ENCODE results near the gene CUTA.

The CUTA gene

GRCh38 chr6:33439956-33440648 lies 22.2 kb upstream of the CUTA start:
- DNase-seq (ENCODE audit: low read depth, low spot score): no peak

DNA sequence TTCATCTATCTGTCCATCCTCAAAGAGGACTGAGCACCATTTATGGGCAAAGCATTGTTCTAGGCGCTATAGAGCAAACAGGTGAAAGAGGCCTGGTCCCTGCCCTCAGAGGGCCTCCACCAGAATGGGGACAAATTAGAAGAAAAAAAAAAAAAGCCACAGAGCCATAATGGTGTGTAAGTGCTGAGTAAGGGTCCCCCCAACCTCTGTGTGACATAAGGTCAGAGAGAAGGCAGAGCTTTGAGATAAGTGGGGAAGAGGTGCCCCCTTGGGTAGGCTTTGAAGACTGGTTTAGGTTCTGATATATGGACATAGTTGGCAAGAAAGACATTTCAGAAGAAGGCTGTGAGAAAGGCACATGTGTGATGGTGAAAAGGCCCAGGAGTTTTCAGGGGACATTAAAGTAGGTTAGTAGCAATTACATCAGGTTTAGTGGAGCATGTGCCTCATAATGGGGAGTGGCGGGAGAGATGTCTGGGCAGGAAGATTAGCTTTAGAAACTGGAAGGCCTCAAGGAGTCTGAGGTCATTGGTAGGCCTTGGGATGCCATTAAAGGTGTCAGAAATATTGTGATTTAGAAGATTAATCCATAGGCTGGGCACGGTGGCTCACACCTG lies 21.2 kb upstream of the CUTA start:
- no peak for DNase-seq (ENCODE audit: low read depth, low spot score)

DNA sequence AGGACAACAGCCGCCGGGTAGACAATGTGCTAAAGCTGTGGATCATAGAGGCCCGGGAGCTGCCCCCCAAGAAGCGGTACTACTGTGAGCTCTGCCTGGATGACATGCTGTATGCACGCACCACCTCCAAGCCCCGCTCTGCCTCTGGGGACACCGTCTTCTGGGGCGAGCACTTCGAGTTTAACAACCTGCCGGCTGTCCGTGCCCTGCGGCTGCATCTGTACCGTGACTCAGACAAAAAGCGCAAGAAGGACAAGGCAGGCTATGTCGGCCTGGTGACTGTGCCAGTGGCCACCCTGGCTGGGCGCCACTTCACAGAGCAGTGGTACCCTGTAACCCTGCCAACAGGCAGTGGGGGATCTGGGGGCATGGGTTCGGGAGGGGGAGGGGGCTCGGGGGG lies 19.8 kb upstream of the CUTA start:
- DNase-seq (ENCODE audit: low read depth, low spot score): no peak

DNA sequence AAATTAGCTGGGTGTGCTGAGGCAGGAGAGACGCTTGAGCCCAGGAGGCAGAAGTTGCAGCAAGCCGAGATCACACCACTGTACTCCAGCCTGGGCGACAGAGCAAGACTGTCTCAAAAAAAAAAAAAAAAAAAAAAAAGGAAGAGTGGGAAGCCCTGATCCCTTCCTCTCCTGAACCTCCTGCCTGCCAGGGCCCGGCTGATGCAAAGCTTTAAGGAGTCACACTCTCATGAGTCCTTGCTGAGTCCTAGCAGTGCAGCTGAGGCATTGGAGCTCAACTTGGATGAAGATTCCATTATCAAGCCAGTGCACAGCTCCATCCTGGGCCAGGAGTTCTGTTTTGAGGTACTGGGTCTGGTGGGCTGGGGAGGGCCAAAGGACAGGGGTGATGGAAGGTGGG lies 17.1 kb upstream of the CUTA start:
- DNase-seq (ENCODE audit: low read depth, low spot score): no peak

DNA sequence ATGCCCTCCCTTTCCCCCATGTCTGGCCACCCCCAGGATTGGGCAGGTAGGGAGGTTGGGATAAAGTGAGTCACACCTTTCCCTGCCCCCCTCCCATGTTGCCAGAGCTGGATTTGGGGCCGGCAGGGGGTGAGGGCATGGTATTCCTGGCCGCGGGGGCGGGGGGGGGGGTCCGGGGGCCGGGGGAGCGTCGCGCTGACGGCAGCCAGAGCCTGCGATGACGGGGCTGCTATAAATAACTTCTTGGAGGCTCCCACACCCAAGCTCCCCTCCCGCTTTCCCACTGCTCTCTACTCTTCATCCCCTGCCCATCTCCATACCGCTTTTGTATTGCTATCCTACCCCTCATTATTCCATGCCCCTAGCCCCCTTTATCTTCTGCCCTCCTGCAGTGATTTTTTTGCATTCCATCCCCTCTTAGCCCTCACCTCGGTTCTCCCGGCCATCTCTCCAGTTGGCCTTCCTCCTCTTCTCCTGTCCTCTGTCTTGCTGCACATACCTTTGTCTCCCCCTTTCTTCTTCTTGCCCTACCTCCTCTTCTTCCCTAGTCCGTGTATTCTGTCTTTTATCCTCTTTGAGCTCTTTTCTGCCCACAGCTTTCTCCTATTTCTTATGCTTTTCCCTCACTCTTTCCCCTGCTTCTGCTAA lies 15.8 kb upstream of the CUTA start:
- no peak for DNase-seq (ENCODE audit: low read depth, low spot score)

DNA sequence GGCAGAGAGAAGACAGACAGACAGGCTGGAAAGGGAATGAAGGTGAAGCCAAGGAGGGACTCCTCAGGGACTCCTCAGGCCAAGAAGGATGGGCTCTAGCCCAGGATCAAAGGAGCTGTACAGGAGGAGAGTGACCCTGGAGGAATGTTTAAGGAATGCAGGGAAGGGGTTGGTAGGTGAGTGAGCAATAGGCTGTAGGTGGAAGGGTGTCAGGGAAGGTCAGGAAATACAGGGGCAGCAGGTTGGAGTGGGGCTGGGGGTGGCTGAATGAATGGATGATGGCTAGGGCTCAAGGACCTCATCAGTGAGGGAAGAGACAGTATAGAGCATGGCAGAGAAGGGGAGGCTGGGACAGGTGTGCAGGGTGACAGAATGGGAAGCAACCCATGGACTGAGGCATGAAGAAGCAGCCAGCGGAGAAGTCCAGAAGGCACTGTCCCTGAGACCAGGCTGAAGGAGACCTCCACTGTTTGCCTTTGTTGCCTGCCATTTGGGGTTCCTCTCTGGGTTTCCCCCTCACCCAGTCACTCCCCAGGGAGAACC lies 15.2 kb upstream of the CUTA start:
- DNase-seq (ENCODE audit: low read depth, low spot score): no peak

- no peak for DNase-seq (ENCODE audit: low read depth, low spot score)
These were observed 14.6 kb upstream of the CUTA start for GRCh38 chr6:33432546-33432945.

DNA sequence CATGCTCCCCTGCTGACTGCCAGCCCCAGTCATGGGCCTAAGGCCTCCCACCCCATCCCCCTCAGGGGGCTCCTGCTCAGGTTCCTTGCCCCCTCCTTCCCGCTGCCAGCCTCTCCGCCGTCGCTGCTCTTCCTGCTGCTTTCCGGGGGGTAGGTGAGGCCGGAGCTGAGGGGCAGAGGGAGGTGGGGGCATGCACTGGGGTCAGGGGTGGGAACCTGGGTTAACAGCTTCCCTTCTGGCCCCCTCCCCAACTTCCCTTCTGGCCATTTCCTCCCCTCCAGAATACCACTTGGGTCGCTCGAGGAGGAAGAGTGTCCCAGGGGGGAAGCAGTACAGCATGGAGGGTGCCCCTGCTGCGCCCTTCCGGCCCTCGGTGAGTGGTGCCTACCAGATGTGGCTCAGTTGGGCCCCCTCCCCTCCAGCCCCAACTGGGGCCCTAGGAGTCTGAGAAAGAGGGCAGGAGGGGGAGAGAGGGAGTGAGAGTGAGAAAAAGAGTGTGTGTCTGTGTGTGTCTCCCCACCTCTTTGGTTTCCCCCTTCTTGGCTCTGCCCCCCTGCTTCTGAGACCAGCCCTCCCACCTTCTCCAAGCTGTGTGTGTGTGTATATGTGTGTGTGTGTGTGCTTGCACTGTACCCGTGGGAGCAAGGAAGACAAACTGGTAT lies 14.1 kb upstream of the CUTA start:
- DNase-seq (ENCODE audit: low read depth, low spot score): no peak

DNA sequence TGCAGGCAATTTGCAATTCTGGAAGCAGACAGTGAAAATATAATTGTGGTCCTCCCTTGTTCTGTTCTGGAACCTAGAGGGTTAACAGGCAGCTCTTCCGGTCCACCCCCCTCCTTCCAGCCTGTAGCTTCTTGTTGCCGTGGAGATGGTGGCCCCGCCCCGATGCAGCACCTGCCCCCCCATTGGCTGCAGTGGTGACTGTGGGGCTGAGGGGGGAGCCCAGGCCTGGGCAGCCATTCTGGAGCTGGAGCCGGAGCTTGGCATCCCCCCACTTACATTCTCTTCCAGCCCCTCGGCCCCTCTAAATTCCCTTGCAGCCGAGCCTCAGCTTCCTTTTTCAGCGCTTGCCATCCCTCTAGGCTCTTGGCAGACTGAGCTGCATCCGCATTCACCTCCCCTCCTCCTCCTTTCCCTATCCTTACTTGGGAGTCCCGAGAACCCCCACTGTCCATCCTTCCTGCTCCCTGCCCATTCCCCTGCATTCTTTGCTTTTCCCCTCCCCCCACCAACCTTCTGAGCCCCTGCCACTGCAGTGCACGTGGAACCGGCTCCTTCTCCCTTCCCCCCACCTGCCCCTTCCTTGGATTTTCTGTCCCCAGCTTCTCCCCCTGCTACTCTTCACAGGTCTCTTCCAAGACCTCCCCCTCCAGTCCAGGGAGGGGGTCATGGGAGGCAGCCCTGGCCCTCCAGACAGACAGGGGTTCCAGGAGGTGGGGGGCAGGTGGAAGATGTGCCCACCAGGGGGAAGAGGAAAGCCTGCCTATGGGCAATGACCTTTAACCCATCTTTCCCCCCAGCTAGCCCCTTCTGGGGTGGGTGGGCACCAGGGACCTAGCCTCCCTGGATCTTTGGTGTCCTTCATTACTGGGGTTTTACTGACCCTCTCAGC lies 13.3 kb upstream of the CUTA start:
- DNase-seq (ENCODE audit: low read depth, low spot score): no peak

DNA sequence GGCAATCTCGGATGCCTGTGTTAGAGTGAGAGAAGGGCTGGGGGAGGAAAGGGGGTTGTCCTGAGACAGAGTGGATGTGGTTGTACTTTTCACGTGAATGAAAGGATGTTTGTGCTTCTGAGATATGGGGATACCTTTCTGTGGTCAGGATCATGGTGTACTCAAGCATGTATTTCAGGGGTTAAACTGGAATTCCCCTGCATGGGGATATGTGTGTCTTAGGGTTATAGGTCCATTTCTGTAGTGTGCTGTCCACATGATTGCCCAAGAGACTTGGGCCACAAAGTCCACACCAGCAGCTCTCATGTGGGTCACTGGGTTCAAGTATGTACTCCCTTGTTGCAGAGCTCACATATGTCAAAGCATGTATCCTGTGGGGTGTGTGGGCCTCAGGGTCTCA lies 12.4 kb upstream of the CUTA start:
- DNase-seq (ENCODE audit: low read depth, low spot score): no peak

DNA sequence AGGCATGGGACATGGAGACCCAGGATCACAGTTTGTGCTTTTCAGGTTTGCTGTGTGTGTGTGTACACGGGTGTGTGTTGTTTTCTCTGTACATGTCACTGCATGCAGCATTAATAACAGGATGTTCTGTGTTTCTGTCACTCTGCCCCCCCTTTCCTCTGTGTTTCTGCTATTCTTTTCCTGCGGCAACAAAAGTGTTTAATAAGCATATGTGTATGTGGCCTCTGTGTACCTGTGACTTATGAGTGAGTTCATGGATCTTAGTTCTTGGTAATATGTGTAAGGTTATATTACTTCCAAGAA lies 11.8 kb upstream of the CUTA start:
- DNase-seq (ENCODE audit: low read depth, low spot score): no peak

DNA sequence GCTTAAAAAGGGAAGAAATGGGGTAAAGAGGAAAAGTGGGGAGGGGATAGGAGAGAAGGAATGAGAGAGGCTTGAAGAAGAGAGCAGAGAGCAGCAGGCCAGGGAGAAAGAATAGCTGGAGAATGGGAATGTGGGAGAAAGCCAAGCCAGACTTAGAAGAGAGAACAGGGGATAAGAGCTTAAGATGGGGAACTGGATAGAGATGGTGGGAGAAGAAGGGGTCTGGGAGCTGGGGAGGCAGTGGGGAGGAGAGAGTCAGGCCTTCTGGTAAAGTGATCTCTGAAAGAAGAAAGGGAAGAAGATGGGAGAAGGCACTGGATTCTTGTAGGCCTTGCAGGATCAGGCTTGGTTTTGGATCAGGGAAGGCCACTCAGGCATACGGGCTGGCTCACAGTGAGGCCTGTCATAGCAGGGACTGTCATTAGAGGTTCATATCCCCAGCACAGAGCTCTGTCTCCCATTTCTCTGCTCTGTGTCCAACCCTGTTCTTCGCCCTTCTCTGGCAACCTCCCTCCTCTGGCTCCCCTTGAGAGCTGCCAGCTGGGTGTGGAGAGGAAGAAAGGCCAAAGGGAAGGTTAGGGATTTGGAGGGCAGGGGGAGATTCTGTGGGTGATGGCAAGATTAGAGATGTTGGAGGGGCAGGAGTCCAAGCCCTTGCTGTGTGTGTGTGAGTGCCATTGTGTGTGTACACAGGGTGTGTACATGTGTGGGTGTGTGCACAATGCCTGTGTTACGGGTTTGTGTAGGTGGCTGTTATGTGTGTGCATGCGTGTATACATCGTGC lies 11.3 kb upstream of the CUTA start:
- DNase-seq (ENCODE audit: low read depth, low spot score): no peak

GRCh38 chr6:33428224-33428965 lies 10.5 kb upstream of the CUTA start:
- DNase-seq (ENCODE audit: low read depth, low spot score): no peak

- no peak for DNase-seq (ENCODE audit: low read depth, low spot score)
These were observed 9.8 kb upstream of the CUTA start for GRCh38 chr6:33427585-33428223.

- no peak for DNase-seq (ENCODE audit: low read depth, low spot score)
These were observed 8.9 kb upstream of the CUTA start for GRCh38 chr6:33426590-33427511.

DNA sequence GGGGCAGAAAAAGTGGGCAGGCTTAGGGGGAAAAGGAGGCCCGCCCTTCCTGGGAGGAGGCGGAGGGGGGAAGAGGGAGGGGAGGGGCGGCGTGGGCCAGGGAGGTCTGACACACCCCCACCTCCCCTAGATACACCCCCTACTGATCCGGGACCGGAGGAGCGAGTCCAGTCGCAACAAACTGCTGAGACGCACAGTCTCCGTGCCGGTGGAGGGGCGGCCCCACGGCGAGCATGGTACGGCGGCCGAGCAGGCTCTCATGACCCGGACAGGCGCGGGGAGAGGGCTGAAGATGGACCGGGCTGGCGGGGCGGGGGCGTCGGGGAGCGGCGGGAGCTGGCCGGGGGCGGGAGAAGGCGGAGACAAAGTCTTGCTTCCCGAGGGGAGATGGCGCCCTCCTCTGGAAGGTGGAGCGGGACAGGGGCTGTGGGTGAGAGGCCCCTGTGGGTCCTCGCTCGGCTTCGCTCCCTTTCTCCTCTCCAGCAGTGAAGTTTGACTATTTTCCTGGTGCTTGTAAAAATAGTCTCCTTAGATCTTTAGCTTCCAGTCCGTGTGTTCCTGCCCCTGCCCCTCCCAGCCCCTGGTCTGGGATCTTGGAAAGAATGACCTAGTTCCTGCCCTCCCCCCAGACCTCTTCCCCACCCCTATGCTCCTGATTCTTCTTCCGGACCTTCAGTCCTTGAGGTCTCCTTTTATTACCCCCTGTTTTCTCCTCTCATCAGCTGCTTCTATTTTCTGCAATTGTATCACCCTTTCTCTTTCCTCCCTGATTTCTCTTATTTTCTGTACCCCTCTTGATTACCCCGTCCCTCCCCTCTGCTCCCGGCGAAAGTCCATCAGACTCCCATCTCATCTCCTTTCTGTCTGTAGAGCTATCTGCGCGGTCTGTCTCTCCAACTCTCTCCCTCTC lies 8.0 kb upstream of the CUTA start:
- no peak for DNase-seq (ENCODE audit: low read depth, low spot score)

DNA sequence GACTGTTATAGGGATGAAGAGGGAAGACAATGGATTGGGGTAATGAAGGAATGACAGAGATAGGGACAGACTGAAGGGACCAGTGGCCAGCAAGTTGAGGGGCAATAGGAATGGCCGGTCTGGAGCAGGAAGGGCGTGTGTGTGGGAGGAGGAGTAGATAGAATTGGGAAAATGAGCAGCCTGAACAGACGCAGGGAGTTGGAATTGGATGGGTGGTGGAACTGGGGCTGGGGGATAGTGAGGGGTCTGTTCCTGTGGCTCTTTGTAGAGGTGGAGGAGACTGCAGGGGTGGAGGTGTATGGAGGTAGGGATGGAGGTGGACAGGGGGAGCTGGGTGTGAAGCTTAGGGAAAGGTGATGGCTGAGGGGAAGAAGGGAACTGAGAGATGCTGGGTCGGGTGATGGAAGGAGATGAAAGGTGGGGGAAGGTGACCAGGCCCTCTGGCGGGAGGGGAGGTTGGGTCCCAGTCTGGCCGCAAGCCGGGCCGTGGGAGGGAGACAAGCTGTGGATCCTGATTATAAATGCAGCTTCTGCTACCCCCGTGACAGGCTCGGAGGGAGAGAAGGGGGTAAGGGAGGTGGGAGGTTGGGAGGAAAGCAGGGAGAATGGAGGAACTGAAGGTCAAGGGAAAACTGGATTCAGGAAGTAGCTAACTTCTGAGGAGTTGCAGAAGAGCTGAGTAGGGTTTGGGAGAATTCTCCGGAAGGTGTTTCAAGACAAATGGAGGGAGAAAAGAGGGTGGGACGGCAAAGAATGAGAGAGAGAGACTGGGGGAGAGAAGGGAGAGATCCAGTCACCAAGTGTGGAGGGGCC lies 7.2 kb upstream of the CUTA start:
- no peak for DNase-seq (ENCODE audit: low read depth, low spot score)

All from iPS DF 19.7 (cell line).